Vagina (tissue), 2 donors: ENCODE data around the gene GBP3. TPM values are rescaled to one million over a fixed set of nuclear protein-coding genes. Genes with fewer than 3 reads are reported as not detected.
"Not testable (repeated sequence)": the region's sequence is repeated elsewhere in the genome, so short reads cannot be mapped to it uniquely, and the experiment has no call there.

Experiments used
- DNase-seq, 2 donors: peaks; one replicate each; pipeline ENCODE4 v3.0.0-alpha.2; 2017; ENCODE audit errors: extremely low spot score in 2 of 2
- H3K27ac ChIP-seq: fragments of 200-600 bp; sonication (generic); one replicate; pipeline ENCODE4 v1.5.1; 2019
- H3K27me3 ChIP-seq: fragments of 200-600 bp; sonication (generic); one replicate; pipeline ENCODE4 v1.5.1; 2019
- H3K36me3 ChIP-seq, 2 donors: fragments of 200-600 bp; sonication (generic); one replicate each; pipeline ENCODE4 v1.5.1; 2017 to 2019
- H3K4me1 ChIP-seq: fragments of 200-600 bp; sonication (generic); one replicate; pipeline ENCODE4 v1.5.1; 2019
- H3K4me3 ChIP-seq, 2 donors: fragments of 200-600 bp; sonication (generic); 1 replicate in 1 of 2; 2 replicates in 1 of 2; pipeline ENCODE4 v1.5.1; 2016 to 2019
- H3K9me3 ChIP-seq: fragments of 200-600 bp; sonication (generic); one replicate; pipeline ENCODE4 v1.5.1; 2019
- POLR2A ChIP-seq, 2 donors: fragments of 450-650 bp; IDR thresholded peaks; one replicate each; pipeline ENCODE4 v1.6.1; 2017; ENCODE audit warnings: antibody characterized with exemption in 2 of 2, mild to moderate bottlenecking in 2 of 2, moderate library complexity in 2 of 2
- POLR2AphosphoS5 ChIP-seq, 2 donors: sonication (generic); formaldehyde crosslinking; IDR thresholded peaks; one replicate each; pipeline ENCODE4 v1.9.0; 2017; ENCODE audit warnings: antibody characterized with exemption in 2 of 2, mild to moderate bottlenecking in 2 of 2, low read depth in 1 of 2; ENCODE audit not compliant: insufficient read depth in 1 of 2
- intact Hi-C: fragments of 100-400 bp; cut with DNase I; formaldehyde crosslinking; loops from one replicate; pipeline ENCODE4 v1.15.1; 2023
- total RNA-seq: library from RNA; depleted of rRNA; stranded (reverse); fragments of >200 nt; gene quantifications from one replicate; pipeline ENCODE4 v1.2.3, GENCODE V29; 2016
- TF ChIP-seq, protein P1 (sequence below), 3 experiments: fragments of 450-650 bp in 2 of 3; fragments of 200-600 bp in 1 of 3; sonication (generic) in 1 of 3; IDR thresholded peaks; one replicate each; pipeline ENCODE4 v1.5.1; 2017 to 2019; ENCODE audit warnings: antibody characterized with exemption in 3 of 3, mild to moderate bottlenecking in 2 of 3, moderate library complexity in 2 of 3

Gene GBP3
- total RNA-seq, 1 donor from 2014 or later: 6.9 TPM

DNA sequence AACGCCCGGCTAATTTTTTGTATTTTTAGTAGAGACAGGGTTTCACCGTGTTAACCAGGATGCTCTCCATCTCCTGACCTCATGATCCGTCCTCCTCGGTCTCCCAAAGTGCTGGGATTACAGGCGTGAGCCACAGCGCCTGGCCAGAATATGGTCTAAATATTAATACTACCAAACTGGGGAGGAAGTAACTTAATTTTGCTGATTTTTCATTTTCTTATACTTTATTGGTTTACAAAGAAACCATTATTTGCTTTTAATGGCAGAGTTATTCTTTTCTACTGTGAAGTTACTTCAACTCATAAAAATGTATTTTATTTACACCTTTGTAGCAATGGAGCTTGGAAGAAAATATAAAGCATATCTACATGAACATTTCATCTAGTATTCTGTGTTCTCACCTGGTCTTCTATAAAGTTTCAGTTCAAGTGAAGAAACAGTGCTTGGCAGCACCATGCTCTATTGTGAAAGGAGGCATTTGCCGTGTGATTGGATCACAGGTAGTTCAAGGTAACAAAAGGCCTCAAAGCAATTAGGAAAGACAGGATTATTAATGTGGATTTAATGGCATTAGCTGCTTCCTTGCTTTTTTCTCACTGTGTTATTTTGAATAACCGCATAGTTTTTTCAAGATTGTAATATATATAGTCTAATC lies 28.8 kb upstream of the GBP3 start:
- H3K27ac ChIP-seq: no peak overlapping the region
- H3K4me3 ChIP-seq: no peak overlapping the region
- TF ChIP-seq POLR2AphosphoS5 (IDR thresholded peaks at IDR 0.05; ENCODE audit: insufficient read depth in 1 of 2, low read depth in 1 of 2) (no peak), POLR2A (IDR thresholded peaks at IDR 0.05) (no peak)
- no peaks in the 10 kb centered on the region for H3K9me3 ChIP-seq
- no peaks in the 10 kb centered on the region for H3K27me3 ChIP-seq
- peaks cover 0 to 32% of the 10 kb centered on the region in 2 donors for H3K36me3 ChIP-seq
- no peaks in the 10 kb centered on the region for H3K4me1 ChIP-seq
- no peak for DNase-seq
- intact Hi-C loops: no loop called here

DNA sequence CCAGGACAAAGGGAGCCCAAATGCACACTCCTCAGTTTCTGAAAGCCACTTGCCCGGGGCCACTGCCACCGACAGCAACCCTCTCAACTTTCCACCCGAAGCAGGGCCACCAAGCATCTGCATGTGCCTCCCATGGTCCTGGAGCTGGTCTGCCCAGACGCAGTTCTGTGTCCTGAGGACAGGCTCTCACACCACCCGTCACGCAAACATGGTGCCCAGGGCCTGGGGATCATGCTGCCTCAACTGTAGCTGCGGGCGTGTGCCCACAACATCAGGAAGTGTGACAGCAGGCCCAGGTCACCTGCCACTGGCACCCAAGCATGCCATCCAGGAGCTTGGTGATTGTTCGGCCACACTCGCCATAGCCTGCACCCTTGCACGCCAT lies 28.0 kb upstream of the GBP3 start:
- Histone ChIP-seq H3K27ac (no peak overlapping the region), H3K4me3 (no peak overlapping the region), H3K36me3 (peaks cover 0 to 26% of the 10 kb centered on the region in 2 donors), H3K9me3 (no peaks in the 10 kb centered on the region), H3K27me3 (no peaks in the 10 kb centered on the region), H3K4me1 (no peaks in the 10 kb centered on the region)
- no peak for DNase-seq
- intact Hi-C loops: no loop called here
- TF ChIP-seq POLR2AphosphoS5 (IDR thresholded peaks at IDR 0.05; ENCODE audit: insufficient read depth in 1 of 2, low read depth in 1 of 2) (no peak), POLR2A (IDR thresholded peaks at IDR 0.05) (no peak)
- TF ChIP-seq, protein P1, sequence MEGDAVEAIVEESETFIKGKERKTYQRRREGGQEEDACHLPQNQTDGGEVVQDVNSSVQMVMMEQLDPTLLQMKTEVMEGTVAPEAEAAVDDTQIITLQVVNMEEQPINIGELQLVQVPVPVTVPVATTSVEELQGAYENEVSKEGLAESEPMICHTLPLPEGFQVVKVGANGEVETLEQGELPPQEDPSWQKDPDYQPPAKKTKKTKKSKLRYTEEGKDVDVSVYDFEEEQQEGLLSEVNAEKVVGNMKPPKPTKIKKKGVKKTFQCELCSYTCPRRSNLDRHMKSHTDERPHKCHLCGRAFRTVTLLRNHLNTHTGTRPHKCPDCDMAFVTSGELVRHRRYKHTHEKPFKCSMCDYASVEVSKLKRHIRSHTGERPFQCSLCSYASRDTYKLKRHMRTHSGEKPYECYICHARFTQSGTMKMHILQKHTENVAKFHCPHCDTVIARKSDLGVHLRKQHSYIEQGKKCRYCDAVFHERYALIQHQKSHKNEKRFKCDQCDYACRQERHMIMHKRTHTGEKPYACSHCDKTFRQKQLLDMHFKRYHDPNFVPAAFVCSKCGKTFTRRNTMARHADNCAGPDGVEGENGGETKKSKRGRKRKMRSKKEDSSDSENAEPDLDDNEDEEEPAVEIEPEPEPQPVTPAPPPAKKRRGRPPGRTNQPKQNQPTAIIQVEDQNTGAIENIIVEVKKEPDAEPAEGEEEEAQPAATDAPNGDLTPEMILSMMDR (IDR thresholded peaks at IDR 0.05): no peak

DNA sequence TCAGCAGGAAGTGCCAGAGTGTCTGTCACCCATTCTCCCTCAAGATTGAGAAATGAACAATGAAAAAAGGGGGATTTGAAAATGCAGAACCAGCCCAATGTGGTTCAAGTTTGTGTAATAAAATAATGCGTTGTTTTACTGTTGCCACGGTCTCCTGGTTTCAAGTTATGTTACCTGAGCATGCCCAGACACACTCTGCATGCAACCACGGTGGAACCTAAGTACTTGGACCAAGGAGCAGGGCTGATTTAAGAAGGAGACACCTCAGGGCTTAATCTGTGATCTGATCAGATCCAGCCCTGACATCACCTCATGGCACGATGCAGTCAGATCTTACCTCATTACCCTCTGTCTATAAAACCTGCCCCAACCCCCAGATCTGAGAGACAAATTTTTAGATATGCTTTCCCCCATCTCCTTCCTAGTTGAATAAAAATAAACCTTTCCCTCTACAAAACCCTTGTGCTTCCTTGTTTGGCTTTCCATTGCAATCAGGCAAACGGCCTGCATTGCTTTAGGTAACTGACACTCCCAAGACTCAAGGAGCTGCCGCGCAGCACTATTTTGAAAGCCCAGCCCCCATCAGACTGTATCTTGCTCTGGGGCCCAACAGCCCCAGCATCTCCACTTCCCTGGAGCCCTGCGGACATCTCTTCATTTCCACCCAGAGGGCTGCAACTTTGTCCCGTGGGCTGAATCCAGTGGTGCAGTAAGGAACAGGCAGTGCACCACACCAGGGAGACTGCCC lies 27.4 kb upstream of the GBP3 start:
- H3K4me3 ChIP-seq, H3K27me3 ChIP-seq, DNase-seq, H3K4me1 ChIP-seq, H3K9me3 ChIP-seq, H3K27ac ChIP-seq, intact Hi-C loops: not testable (repeated sequence)
- peaks cover 0 to 26% of the 10 kb centered on the region in 2 donors for H3K36me3 ChIP-seq

DNA sequence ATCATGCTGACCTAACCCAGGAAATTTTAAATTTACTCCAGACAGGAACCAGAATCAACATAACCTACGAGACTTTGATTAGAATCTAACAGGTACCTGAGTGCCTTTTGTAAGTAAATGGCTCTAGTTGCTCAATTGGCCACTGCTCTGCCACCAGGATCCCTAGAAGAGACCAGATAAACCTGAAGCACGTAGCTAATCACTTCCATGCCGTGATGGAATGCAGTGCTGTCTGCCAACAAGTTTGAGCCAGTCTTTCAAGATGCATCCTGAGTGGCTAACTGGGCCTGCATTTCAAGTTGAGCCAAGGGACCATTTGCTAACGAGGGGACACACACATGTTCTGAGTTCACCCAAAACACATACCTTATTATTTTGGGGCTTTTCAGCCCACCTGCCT lies 26.5 kb upstream of the GBP3 start:
- H3K4me1 ChIP-seq, H3K27ac ChIP-seq, H3K27me3 ChIP-seq, intact Hi-C loops, DNase-seq, H3K9me3 ChIP-seq, H3K4me3 ChIP-seq: not testable (repeated sequence)
- H3K36me3 ChIP-seq: peaks cover 0 to 23% of the 10 kb centered on the region in 2 donors

DNA sequence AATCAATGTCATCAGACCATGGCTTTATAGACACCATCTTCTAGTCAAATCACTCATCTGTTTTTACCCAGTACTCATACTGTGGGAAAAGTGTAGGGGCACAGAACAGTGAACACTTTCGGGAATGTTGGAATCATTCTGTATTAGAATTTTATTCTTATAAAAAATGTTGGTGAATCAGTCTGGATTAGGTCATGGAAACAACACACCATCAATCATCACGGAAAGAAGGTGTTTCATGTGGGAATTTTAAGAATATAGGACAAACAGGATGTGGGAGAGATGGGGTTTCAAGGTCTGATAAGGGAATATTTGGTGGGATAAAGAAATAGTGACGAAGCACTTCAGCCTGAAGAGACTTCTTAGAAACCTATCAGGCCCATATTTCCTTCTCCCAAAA lies 25.1 kb upstream of the GBP3 start:
- no peak overlapping the region for H3K4me3 ChIP-seq
- H3K4me1 ChIP-seq: no peaks in the 10 kb centered on the region
- intact Hi-C loops: no loop called here
- H3K9me3 ChIP-seq: no peaks in the 10 kb centered on the region
- no peak overlapping the region for H3K27ac ChIP-seq
- TF ChIP-seq POLR2AphosphoS5 (IDR thresholded peaks at IDR 0.05; ENCODE audit: insufficient read depth in 1 of 2, low read depth in 1 of 2) (no peak), POLR2A (IDR thresholded peaks at IDR 0.05) (no peak)
- TF ChIP-seq, protein P1 (IDR thresholded peaks at IDR 0.05): no peak
- no peaks in the 10 kb centered on the region for H3K27me3 ChIP-seq
- no peak for DNase-seq
- peaks cover 0 to 9% of the 10 kb centered on the region in 2 donors for H3K36me3 ChIP-seq

DNA sequence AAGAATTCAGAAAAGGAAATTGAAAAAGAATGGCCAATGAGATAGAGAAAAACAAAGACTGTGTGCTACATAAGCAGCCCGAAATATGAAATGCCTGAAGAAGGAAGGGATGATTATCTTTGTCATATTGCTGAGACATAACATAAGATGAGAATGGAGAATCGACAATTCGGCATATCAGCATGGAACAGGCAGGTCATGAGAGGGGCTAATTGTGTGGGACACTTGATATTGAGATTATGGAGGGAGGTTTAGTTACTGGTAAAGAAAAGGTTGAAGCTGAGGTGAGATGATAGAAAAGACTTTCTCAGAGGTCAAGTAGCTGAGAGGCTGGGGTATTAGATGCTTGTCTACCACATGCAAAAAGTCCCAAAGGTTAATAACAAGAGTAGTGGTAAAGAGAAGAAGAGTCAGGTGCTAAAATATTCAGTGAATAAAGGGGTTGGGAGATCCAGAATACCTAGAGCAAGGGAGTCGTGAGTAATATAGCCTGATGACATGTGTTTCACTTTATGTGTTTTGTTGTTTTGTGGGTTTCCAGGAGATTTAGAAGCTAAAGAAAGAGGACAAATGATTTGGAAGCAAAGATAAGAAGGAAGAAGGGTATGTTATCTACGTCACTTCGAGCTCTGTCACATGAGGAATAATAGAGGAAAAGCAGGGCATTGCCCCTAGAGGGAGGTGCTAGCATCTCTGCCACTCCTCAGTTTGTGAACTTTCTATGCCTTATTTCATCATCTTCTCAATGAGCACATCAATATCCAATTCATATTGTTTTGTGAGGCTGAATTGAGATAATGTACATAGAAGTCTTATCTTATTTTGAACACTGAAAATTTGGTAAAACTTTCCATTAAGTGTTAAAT lies 23.9 kb upstream of the GBP3 start:
- H3K27ac ChIP-seq, H3K27me3 ChIP-seq, DNase-seq, H3K9me3 ChIP-seq, H3K4me3 ChIP-seq, intact Hi-C loops, H3K36me3 ChIP-seq, H3K4me1 ChIP-seq: not testable (repeated sequence)
